Choroid plexus epithelial cell (primary cell): ENCODE results near the gene MZT2B.
"Not testable (repeated sequence)": the region's sequence is repeated elsewhere in the genome, so short reads cannot be mapped to it uniquely, and the experiment has no call there.

ENCODE experiments used
- DNase-seq: peaks from one replicate; pipeline ENCODE4 v3.0.0-alpha.2; 2010; ENCODE audit warnings: low read depth
- H3K4me3 ChIP-seq: 2 replicates; pipeline ENCODE4 v1.5.1; 2011; ENCODE audit warnings: low read depth, mild to moderate bottlenecking, control low read depth, low read length, moderate library complexity
- CTCF ChIP-seq: conservative IDR thresholded peaks from 2 replicates; pipeline ENCODE4 v1.5.1; 2011; ENCODE audit warnings: low read depth, mild to moderate bottlenecking, control low read depth, inconsistent platforms, low read length, moderate library complexity

The MZT2B gene

GRCh38 chr2:130231656-130232055, 49.6 kb downstream of the MZT2B start:
- no peak for TF ChIP-seq CTCF
- H3K4me3 ChIP-seq: no peak overlapping the region
- DNase-seq: peak; percentile 9

GRCh38 chr2:130233066-130233465, 51.0 kb downstream of the MZT2B start:
- not testable (repeated sequence) for DNase-seq, H3K4me3 ChIP-seq

GRCh38 chr2:130239581-130239980, 57.5 kb downstream of the MZT2B start:
- H3K4me3 ChIP-seq, DNase-seq: not testable (repeated sequence)
